Esophagus (tissue), 2 donors: ENCODE measurements around the gene ZNF324B. TPM values are rescaled to one million over a fixed set of nuclear protein-coding genes. Genes with fewer than 3 reads are reported as not detected.
"Not testable (repeated sequence)": the region's sequence is repeated elsewhere in the genome, so short reads cannot be mapped to it uniquely, and the experiment has no call there.

Source experiments
- H3K27ac ChIP-seq, 2 donors: one replicate each; pipeline ENCODE4 v1.5.1; 2013; ENCODE audit warnings: low read depth in 2 of 2, mild to moderate bottlenecking in 2 of 2, inconsistent platforms in 1 of 2, low read length in 1 of 2, moderate library complexity in 1 of 2
- H3K27me3 ChIP-seq, 2 donors: one replicate each; pipeline ENCODE4 v1.6.1; 2013; ENCODE audit warnings: low read length in 2 of 2, control low read depth in 1 of 2, mild to moderate bottlenecking in 1 of 2; ENCODE audit not compliant: insufficient read depth in 2 of 2, control insufficient read depth in 1 of 2
- H3K36me3 ChIP-seq, 2 donors: one replicate each; pipeline ENCODE4 v1.6.1; 2013; ENCODE audit warnings: low read length in 1 of 2; ENCODE audit not compliant: control insufficient read depth in 2 of 2, insufficient read depth in 2 of 2
- H3K4me1 ChIP-seq, 2 donors: one replicate each; pipeline ENCODE4 v1.6.1; 2013; ENCODE audit warnings: low read length in 1 of 2; ENCODE audit not compliant: control insufficient read depth in 2 of 2, insufficient read depth in 2 of 2
- H3K4me3 ChIP-seq, 2 donors: one replicate each; pipeline ENCODE4 v1.5.1; 2013; ENCODE audit warnings: low read length in 2 of 2, mild to moderate bottlenecking in 2 of 2, low read depth in 1 of 2, moderate library complexity in 1 of 2
- H3K9me3 ChIP-seq, 2 donors: one replicate each; pipeline ENCODE4 v1.6.1; 2013; ENCODE audit warnings: mild to moderate bottlenecking in 2 of 2, low read depth in 1 of 2, low read length in 1 of 2, moderate library complexity in 1 of 2; ENCODE audit not compliant: control insufficient read depth in 2 of 2, insufficient read depth in 1 of 2
- WGBS, 2 donors: extraction: QIAGEN DNeasy Blood & Tissue Kit; methylation state at CpG; one replicate each; pipeline ENCODE4 v1.1.7; 2013; 5-methylcytosine and 5-hydroxymethylcytosine counted together
- polyA plus RNA-seq, 2 donors: library from polyadenylated mRNA; stranded (reverse); fragments of 200-250 nt; gene quantifications; one replicate each; pipeline ENCODE4 v1.2.3, GENCODE V29; 2013
- donor health status: healthy with polysubstance abuse.
- donor health status: Bipolar disorder and iron deficiency.

Gene ZNF324B
- polyA plus RNA-seq, 2 donors = 2.4 to 2.8 TPM

GRCh38 chr19:58477130-58477529, 25.7 kb downstream of the ZNF324B start:
- peaks cover 12 to 13% of the 10 kb centered on the region in 2 donors for H3K4me1 ChIP-seq
- H3K36me3 ChIP-seq = peaks cover 8 to 25% of the 10 kb centered on the region in 2 donors
- no peaks in the 10 kb centered on the region for H3K9me3 ChIP-seq
- 89 to 91% methylated on average over 15 of the region's 15 CpGs for WGBS, 2 donors
- no peaks in the 10 kb centered on the region for H3K27me3 ChIP-seq
- no peak overlapping the region for H3K4me3 ChIP-seq
- peak overlapping the region in 1 of 2 donors; percentile 94 for H3K27ac ChIP-seq

GRCh38 chr19:58477871-58478270, 26.4 kb downstream of the ZNF324B start:
- Histone ChIP-seq H3K4me3 (no peak overlapping the region), H3K9me3 (no peaks in the 10 kb centered on the region), H3K36me3 (peaks cover 3 to 18% of the 10 kb centered on the region in 2 donors), H3K27ac (no peak overlapping the region), H3K4me1 (peaks cover 12 to 13% of the 10 kb centered on the region in 2 donors), H3K27me3 (no peaks in the 10 kb centered on the region)
- 100% methylated on average over 1 of the region's 1 CpG; no CpG with 5 or more reads in 1 of the 2 donors for WGBS, 2 donors

- Histone ChIP-seq H3K9me3 (no peaks in the 10 kb centered on the region), H3K4me3 (no peak overlapping the region), H3K27me3 (no peaks in the 10 kb centered on the region), H3K36me3 (peaks cover 0 to 15% of the 10 kb centered on the region in 2 donors), H3K4me1 (peaks cover 12 to 13% of the 10 kb centered on the region in 2 donors), H3K27ac (no peak overlapping the region)
- WGBS, 2 donors = 89% methylated on average over 7 of the region's 7 CpGs
Measured at GRCh38 chr19:58479303-58479702, 27.9 kb downstream of the ZNF324B start.

GRCh38 chr19:58479736-58480480, 28.5 kb downstream of the ZNF324B start:
- 88 to 90% methylated on average over 27 to 28 of the region's 28 CpGs for WGBS, 2 donors
- Histone ChIP-seq H3K4me3 (no peak overlapping the region), H3K36me3 (peaks cover 0 to 15% of the 10 kb centered on the region in 2 donors)

GRCh38 chr19:58480481-58480830, 29.0 kb downstream of the ZNF324B start:
- Histone ChIP-seq H3K4me3 (no peak overlapping the region), H3K4me1 (peaks cover 10 to 12% of the 10 kb centered on the region in 2 donors), H3K9me3 (no peaks in the 10 kb centered on the region), H3K27me3 (no peaks in the 10 kb centered on the region), H3K27ac (no peak overlapping the region), H3K36me3 (peaks cover 0 to 15% of the 10 kb centered on the region in 2 donors)
- 93 to 94% methylated on average over 20 of the region's 20 CpGs for WGBS, 2 donors

More at GRCh38 chr19:58479736-58480480, 28.5 kb downstream of the ZNF324B start:
- H3K27me3 ChIP-seq = no peaks in the 10 kb centered on the region
- peaks cover 12 to 13% of the 10 kb centered on the region in 2 donors for H3K4me1 ChIP-seq
- H3K9me3 ChIP-seq = no peaks in the 10 kb centered on the region
- no peak overlapping the region for H3K27ac ChIP-seq

- Histone ChIP-seq H3K27me3 (no peaks in the 10 kb centered on the region), H3K4me1 (peaks cover 10 to 12% of the 10 kb centered on the region in 2 donors), H3K36me3 (peaks cover 0 to 15% of the 10 kb centered on the region in 2 donors), H3K27ac (no peak overlapping the region), H3K9me3 (no peaks in the 10 kb centered on the region), H3K4me3 (no peak overlapping the region)
- WGBS, 2 donors = 80 to 87% methylated on average over 2 of the region's 2 CpGs
Measured at GRCh38 chr19:58480831-58481230, 29.4 kb downstream of the ZNF324B start.

GRCh38 chr19:58482372-58482771, 30.9 kb downstream of the ZNF324B start:
- H3K4me1 ChIP-seq = peaks cover 0 to 2% of the 10 kb centered on the region in 2 donors
- WGBS, 2 donors = 83 to 86% methylated on average over 7 of the region's 7 CpGs
- H3K36me3 ChIP-seq = peaks cover 0 to 13% of the 10 kb centered on the region in 2 donors
- H3K27ac ChIP-seq = no peak overlapping the region
- no peaks in the 10 kb centered on the region for H3K9me3 ChIP-seq
- no peaks in the 10 kb centered on the region for H3K27me3 ChIP-seq
- no peak overlapping the region for H3K4me3 ChIP-seq

- Histone ChIP-seq H3K9me3 (no peaks in the 10 kb centered on the region), H3K27me3 (no peaks in the 10 kb centered on the region), H3K27ac (no peak overlapping the region), H3K36me3 (peaks cover 0 to 11% of the 10 kb centered on the region in 2 donors), H3K4me3 (no peak overlapping the region), H3K4me1 (peaks cover 0 to 3% of the 10 kb centered on the region in 2 donors)
- WGBS, 2 donors = 74 to 77% methylated on average over 2 of the region's 2 CpGs
Measured at GRCh38 chr19:58483776-58484175, 32.4 kb downstream of the ZNF324B start.

- 85 to 91% methylated on average over 5 of the region's 5 CpGs for WGBS, 2 donors
- H3K27ac ChIP-seq, H3K9me3 ChIP-seq, H3K4me3 ChIP-seq, H3K4me1 ChIP-seq, H3K27me3 ChIP-seq: not testable (repeated sequence)
- H3K36me3 ChIP-seq = peaks cover 0 to 11% of the 10 kb centered on the region in 2 donors
Measured at GRCh38 chr19:58484349-58484748, 32.9 kb downstream of the ZNF324B start.

GRCh38 chr19:58491393-58491792, 40.0 kb downstream of the ZNF324B start:
- no peak overlapping the region for H3K27ac ChIP-seq
- no peak overlapping the region for H3K4me3 ChIP-seq
- H3K9me3 ChIP-seq = no peaks in the 10 kb centered on the region
- H3K36me3 ChIP-seq = no peaks in the 10 kb centered on the region
- 86 to 92% methylated on average over 5 of the region's 5 CpGs for WGBS, 2 donors
- H3K27me3 ChIP-seq = no peaks in the 10 kb centered on the region
- peaks cover 0 to 3% of the 10 kb centered on the region in 2 donors for H3K4me1 ChIP-seq
